ENCODE data around the gene RNU1-3. TPM values are rescaled to one million over a fixed set of nuclear protein-coding genes. Genes with fewer than 3 reads are reported as not detected.
A peak's percentile ranks its signal among the peaks of the same experiment; 100 is the strongest.

The RNU1-3 gene
- total and polyA plus RNA-seq, 2 of the 13 experiments (the other 11 are each of a cell fraction or from before 2014, with no cell fraction given), result under 0.01 to 11,018 TPM

DNA sequence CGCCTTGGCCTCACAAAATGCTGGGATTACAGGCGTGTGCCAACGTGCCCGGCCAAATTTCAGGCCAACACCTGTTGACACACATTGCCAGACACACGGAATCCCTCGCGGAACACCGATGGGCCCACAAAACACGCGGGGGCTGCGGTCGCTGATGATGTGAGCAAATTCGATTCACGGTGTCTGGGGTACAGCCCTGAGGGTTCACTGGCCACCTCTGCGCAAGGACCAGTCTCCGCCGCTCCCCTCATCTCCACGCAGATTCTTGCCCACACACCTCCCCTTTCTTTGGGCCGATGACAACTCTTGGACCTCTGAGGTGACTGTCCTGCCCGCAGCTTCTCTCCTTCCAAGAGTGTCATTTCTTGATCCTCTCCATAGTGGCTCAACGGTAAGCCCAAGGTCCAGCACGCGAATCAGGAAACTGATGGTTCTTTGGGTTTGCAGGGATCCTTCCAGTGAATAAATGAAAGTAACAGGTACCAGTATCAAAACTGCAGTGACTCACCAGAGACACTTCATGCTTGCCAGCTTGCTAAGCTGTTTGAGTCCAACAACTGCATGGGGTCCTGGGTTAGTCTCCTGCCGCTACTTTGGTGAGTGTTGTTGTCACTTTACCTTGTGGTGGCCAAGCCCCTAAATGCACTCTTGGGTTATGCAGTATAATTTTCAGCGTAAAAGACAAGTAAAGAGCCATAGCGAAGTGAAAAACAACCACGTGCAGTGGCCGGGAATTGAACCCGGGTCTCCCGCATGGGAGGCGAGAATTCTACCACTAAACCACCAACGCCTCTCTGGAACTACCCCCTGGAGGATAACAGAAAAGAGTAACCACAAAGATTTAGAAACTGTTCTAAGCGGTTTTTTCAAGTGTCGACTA lies 11.0 kb upstream of the RNU1-3 start (continued):
- no peak for TF ChIP-seq ARHGAP35 (CRISPR knock-in tag; IDR thresholded peaks at IDR 0.05; ENCODE audit: borderline replicate concordance)
- TF ChIP-seq ERF (CRISPR knock-in tag; IDR thresholded peaks at IDR 0.05), result peak; percentile 81
- TF ChIP-seq HNRNPLL (IDR thresholded peaks at IDR 0.05; ENCODE audit: low read depth, low read length, poor library complexity, severe bottlenecking), result no peak
- no peak for TF ChIP-seq HBP1 (CRISPR knock-in tag; IDR thresholded peaks at IDR 0.05; ENCODE audit: low read depth)
- no peak for TF ChIP-seq ZNF775 (CRISPR knock-in tag; IDR thresholded peaks at IDR 0.05; ENCODE audit: borderline replicate concordance)
- TF ChIP-seq MIER3 (CRISPR knock-in tag; IDR thresholded peaks at IDR 0.05; ENCODE audit: borderline replicate concordance), result peak; percentile 50; the same call in 1 of the 2 replicates
- no peak for TF ChIP-seq LCORL (IDR thresholded peaks at IDR 0.05)
- peak; percentile 61; the same call in 1 of the 2 replicates for TF ChIP-seq LCORL (CRISPR knock-in tag; IDR thresholded peaks at IDR 0.05)
- no peak for TF ChIP-seq ZZZ3 (CRISPR knock-in tag; IDR thresholded peaks at IDR 0.05; ENCODE audit: borderline replicate concordance)
- TF ChIP-seq THAP8 (CRISPR knock-in tag; IDR thresholded peaks at IDR 0.05; ENCODE audit: borderline replicate concordance), result no peak
- no peak for TF ChIP-seq ZNF460 (CRISPR knock-in tag; IDR thresholded peaks at IDR 0.05; ENCODE audit: borderline replicate concordance)
- TF ChIP-seq KAT8 (CRISPR knock-in tag; IDR thresholded peaks at IDR 0.05), result peak; percentile 61; the same call in 1 of the 2 replicates
- peak; percentile 46 for TF ChIP-seq HOXA3 (CRISPR knock-in tag; IDR thresholded peaks at IDR 0.05)
- TF ChIP-seq ZKSCAN1 (IDR thresholded peaks at IDR 0.05; ENCODE audit: low read length), result peak; percentile 62; the same call in 1 of the 2 replicates
- TF ChIP-seq, protein P1, sequence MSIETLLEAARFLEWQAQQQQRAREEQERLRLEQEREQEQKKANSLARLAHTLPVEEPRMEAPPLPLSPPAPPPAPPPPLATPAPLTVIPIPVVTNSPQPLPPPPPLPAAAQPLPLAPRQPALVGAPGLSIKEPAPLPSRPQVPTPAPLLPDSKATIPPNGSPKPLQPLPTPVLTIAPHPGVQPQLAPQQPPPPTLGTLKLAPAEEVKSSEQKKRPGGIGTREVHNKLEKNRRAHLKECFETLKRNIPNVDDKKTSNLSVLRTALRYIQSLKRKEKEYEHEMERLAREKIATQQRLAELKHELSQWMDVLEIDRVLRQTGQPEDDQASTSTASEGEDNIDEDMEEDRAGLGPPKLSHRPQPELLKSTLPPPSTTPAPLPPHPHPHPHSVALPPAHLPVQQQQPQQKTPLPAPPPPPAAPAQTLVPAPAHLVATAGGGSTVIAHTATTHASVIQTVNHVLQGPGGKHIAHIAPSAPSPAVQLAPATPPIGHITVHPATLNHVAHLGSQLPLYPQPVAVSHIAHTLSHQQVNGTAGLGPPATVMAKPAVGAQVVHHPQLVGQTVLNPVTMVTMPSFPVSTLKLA (IDR thresholded peaks at IDR 0.05), result no peak
- peak; percentile 45 for TF ChIP-seq ZEB1 (IDR thresholded peaks at IDR 0.05; ENCODE audit: insufficient replicate concordance, low read depth)
- peak; percentile 79 for TF ChIP-seq PHF21A (CRISPR knock-in tag; IDR thresholded peaks at IDR 0.05)
- peak; percentile 97 for TF ChIP-seq MAF1 (CRISPR knock-in tag; IDR thresholded peaks at IDR 0.05; ENCODE audit: borderline replicate concordance)
- no peak for TF ChIP-seq HES4 (CRISPR knock-in tag; IDR thresholded peaks at IDR 0.05; ENCODE audit: borderline replicate concordance)
- no peak for TF ChIP-seq EZH2 (conservative IDR thresholded peaks at IDR 0.05; ENCODE audit: low read depth, low read length)
- TF ChIP-seq, protein P2, sequence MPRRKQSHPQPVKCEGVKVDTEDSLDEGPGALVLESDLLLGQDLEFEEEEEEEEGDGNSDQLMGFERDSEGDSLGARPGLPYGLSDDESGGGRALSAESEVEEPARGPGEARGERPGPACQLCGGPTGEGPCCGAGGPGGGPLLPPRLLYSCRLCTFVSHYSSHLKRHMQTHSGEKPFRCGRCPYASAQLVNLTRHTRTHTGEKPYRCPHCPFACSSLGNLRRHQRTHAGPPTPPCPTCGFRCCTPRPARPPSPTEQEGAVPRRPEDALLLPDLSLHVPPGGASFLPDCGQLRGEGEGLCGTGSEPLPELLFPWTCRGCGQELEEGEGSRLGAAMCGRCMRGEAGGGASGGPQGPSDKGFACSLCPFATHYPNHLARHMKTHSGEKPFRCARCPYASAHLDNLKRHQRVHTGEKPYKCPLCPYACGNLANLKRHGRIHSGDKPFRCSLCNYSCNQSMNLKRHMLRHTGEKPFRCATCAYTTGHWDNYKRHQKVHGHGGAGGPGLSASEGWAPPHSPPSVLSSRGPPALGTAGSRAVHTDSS (CRISPR knock-in tag; conservative IDR thresholded peaks at IDR 0.05), result no peak
- TF ChIP-seq TCF7L2 (IDR thresholded peaks at IDR 0.05; ENCODE audit: low read depth, low read length), result no peak
- no peak for TF ChIP-seq ZSCAN22 (CRISPR knock-in tag; IDR thresholded peaks at IDR 0.05)
- TF ChIP-seq ZNF580 (CRISPR knock-in tag; IDR thresholded peaks at IDR 0.05; ENCODE audit: borderline replicate concordance, low read depth), result 0 out of 2 replicates have a peak, but pooled peaks have one; percentile 55
- no peak for TF ChIP-seq GABPB1 (CRISPR knock-in tag; IDR thresholded peaks at IDR 0.05)

Data from HepG2 (cell line).